HG02623 (cell line): ENCODE measurements around the gene NHLRC2.

Source experiments
- ATAC-seq: cut with Tn5 transposase; IDR thresholded peaks from one replicate; pipeline ENCODE4 v1.9.1; 2021; ENCODE audit warnings: moderate library complexity; ENCODE audit not compliant: unreplicated experiment

The NHLRC2 gene

DNA sequence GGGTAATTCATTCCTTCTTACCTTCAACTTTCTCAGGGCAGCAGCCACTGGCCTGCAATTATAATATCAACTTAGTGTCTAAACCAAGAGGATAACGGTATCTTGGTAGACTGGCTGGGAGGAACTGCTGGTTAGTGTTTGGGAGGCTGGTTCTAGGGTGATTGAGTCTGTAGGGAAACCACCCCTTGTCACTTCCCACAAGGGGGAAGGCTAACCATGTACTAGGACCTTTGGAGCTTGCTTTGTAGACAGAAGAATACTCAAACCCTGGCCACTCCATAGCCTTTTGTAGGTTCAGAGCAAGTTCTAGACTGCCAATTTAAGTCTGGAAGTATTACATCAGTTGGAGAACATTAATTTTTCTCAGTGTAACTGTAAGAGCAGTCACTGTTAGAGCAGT, 51.3 kb downstream of the NHLRC2 start:
- ATAC-seq = no peak

DNA sequence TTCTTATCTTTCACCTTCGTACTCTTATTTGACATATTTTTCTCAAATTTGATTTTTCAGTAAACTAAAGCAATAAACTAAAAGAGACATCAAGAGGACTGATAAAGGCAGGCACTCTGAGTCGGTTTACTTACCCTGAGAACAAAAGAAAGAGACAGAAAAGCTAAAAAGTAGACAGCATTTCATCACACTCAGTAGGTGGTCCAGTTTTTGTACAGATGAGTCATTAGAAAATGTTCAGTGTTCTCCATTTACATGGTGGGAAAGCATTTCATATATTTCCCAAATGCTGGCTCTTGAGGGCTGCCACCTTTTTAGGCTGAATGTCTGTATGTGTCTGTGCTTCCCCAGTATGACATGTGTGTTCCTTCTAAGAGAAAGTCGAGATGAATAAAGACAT, 52.7 kb downstream of the NHLRC2 start:
- ATAC-seq = no peak

DNA sequence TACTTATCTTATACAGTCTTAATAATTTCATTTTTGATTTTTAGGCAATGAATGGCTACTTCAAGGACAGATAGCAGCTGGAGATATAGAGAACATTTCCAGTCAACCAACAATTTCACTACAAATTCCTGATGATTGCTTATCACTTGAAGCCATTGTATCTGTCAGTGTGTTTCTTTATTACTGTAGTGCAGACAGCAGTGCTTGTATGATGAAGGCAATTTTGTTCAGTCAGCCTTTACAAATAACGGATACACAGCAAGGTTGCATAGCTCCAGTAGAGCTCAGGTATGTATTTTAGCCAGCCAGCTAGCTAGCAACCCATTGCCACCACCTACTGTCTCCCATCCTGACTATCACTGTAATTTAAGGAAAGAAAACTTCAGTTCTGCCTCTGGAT, 53.8 kb downstream of the NHLRC2 start:
- no peak for ATAC-seq

- no peak for ATAC-seq
These were observed 56.7 kb downstream of the NHLRC2 start for GRCh38 chr10:113911113-113911512.

DNA sequence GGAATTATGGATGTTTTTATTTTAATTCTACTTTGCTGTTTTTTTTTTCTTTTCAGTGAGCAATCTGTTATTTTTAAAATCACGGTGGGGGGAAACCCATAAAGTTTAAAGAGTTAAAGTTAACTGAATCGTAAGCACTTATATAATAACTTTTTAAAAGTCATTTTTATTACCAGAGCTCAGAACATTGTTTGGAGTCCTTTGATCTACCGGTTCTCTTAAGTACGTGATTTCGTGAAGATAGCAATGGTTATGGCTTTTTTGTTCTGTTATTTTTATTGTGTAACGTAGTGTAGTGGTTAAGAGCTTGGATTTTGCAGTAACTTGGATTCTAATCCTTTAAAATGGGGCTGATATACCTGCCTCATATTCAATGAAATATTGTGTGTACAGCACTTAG, 57.4 kb downstream of the NHLRC2 start:
- no peak for ATAC-seq

GRCh38 chr10:113912582-113912981, 58.1 kb downstream of the NHLRC2 start:
- no peak for ATAC-seq

DNA sequence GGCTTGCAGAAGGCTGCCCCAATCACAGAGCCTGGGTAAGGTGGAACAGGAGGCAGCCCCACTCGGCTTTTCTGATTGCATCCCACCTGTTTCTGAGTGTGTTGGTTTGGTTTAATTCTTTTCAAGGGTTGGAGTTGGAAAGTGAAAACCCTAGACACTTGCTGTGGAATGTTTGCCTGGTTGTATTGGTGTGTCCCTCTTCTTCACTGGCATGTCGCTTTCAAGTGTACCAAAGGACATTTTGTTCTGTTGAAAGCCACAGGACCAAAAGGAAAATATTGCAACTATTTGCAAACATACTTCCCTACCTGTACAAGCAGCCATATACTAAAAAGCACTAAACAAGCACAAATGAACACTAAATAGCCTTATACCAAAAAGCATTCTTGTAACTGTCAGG, 60.5 kb downstream of the NHLRC2 start:
- no peak for ATAC-seq

DNA sequence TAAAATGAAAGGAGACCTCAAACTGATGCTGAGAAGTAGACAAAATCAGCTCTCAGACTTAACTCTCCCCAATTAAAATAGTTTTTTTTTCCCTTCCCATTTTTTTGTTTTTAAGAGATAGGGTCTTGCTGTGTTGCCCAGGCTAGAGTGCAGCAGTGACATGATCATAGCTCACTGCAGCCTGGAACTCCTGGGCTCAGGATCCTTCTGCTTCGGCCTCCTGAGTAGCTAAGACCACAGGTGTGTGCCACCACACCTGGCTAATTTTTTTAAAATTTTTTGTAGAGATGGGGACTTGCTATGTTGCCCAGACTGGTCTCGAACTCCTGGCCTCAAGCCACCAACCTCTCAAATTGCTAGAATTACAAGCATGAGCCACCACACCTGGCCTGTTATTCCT, 61.1 kb downstream of the NHLRC2 start:
- no peak for ATAC-seq

DNA sequence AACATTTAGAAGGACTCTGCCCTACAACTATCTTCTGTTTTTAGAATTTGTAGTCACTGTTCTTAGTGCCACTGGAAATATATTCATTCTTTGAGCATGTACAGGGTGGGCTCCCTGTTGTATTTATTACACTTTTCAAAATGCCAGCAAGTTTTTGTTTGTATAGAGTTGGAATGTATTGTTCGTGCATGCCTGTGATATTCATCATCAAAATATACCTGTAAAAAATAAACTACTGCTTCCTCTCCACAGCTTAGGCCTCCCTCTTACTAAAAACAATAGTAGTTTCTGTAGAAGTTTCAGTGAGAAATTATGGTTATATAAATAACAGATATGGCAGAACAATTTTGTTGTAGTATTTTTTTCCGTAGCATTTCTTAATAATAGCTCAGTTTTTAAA, 61.6 kb downstream of the NHLRC2 start:
- no peak for ATAC-seq

GRCh38 chr10:113917636-113918035, 63.2 kb downstream of the NHLRC2 start:
- ATAC-seq = no peak

- no peak for ATAC-seq
These were observed 65.7 kb downstream of the NHLRC2 start for GRCh38 chr10:113920114-113920513.

DNA sequence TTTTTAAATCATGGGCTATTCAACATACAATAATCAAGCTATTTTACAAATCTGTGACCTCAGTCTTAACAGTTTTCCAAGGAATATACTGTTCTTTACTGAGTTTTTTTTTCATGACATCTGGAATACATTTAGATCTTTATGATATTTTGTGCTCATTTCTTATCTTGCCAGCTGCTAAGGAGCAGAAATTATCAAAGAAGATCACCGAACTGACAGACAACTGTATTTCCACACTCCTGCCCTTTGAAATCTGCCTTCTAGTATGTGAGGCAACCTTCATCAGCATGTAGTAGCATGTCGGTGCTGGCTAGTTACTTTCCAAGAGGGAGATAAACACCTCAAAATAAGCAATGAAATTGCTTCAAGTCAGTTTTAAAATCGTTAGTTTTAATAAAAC, 66.4 kb downstream of the NHLRC2 start:
- ATAC-seq = no peak

DNA sequence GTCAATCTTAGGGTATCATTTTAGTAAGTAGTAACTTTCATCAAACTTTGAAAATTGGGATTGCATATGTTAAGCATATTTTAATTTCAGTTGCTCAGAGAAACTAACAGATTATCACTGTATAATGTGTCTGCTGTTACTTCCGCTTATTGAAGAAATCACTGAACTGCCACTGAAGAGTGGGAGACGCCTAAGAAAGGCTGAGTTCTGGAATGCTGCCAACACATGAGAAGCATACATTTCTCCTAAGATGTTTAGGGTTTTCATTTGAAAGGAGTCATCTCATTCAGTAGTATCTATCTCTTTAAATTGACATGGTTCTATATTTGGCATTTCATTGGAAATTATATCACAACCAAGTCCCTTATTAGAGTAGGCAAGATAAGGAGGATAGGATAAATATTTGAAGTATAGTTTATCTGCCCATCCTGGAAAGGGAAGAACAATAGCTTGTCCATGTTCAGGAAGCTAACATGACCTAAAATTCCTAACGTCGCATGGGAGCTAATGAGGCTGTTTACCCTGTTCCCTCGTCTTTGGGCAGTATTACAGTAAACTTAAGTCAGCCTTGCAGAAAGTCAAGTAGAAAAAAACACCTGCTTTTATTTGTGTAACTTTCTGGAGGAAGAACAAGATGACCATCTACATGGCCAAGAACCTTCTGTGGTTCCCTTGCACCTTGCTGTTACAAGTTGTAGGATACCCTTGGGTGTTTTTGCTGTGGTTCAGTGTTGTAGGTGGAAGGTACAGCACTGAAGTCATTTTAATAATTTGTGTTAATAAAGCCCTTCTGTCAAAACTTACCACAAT, 67.3 kb downstream of the NHLRC2 start:
- no peak for ATAC-seq

GRCh38 chr10:113922787-113923570, 68.5 kb downstream of the NHLRC2 start:
- no peak for ATAC-seq

- ATAC-seq = no peak
These were observed 69.7 kb downstream of the NHLRC2 start for GRCh38 chr10:113924186-113924585.

GRCh38 chr10:113924664-113925063, 70.2 kb downstream of the NHLRC2 start:
- no peak for ATAC-seq

DNA sequence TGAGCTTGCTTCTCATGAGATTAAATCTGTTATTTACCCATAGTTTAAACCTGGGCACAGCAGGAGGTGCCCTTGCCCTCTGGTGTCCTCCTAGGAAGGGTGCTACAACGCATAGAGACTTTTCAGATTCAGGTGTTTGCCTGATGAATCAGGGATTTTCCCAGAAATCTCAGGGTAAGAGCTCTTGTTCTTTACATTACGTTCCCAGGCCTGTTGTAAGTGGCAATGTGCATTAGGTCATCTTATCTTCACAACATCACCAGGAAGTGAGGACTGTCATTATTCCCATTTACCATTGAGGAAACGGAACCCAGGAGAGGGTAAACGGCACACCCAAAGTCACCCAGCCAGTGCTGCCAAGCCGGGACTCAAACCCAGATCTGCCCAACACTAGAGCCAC, 73.0 kb downstream of the NHLRC2 start:
- no peak for ATAC-seq

DNA sequence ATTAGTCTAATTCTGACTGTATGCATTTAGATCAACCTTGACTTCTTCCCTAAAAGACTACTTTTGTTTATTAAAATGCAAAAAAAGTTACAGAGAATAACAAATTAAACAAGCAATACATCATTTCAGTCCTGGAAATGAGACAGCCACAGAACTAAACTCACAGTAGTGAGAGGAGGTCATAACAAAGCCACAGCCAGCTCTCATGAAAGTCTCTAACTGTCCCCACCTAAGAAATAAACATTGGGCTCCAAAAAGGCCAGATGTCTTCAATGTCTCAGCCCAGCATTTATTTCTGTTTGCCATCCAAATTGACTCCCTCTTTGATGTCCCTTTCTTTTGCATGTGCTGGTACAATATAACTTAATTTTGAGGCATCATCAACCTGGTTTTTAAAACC, 74.4 kb downstream of the NHLRC2 start:
- ATAC-seq = no peak

DNA sequence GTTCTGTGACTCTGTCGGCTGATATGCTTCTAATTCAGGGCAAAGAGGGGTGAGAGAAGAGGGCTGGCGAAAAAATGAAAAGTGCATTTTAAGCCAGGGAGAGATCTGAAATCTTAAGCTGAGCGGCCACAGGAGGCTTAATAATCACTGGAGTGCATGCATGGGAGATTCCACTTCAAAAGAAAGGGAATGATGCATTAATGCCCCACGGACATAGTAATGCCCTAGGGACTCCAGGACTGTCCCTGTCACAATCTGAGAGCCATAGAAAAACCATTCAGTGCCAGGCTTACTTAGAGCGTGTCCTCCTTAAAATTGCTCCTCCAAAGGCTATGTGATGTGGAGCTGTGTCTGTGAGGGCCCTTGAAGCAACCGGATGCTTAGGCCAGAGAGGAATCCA, 75.1 kb downstream of the NHLRC2 start:
- no peak for ATAC-seq

GRCh38 chr10:113930482-113931057, 76.1 kb downstream of the NHLRC2 start:
- no peak for ATAC-seq

- no peak for ATAC-seq
These were observed 78.4 kb downstream of the NHLRC2 start for GRCh38 chr10:113932854-113933253.

GRCh38 chr10:113933894-113934532, 79.6 kb downstream of the NHLRC2 start:
- ATAC-seq = no peak
